Measurements from ENCODE around the gene DNAJA2. TPM values are rescaled to one million over a fixed set of nuclear protein-coding genes. Genes with fewer than 3 reads are reported as not detected.

The DNAJA2 gene
- total RNA-seq, 1 experiment from 2014 or later: 81.0 TPM

GRCh38 chr16:46986896-46987295, 13.4 kb upstream of the DNAJA2 start:
- Histone ChIP-seq H3K9me3 (ENCODE audit: low read length) (no peaks in the 10 kb centered on the region), H4K20me1 (ENCODE audit: insufficient read depth, low read depth, low read length) (no peaks in the 10 kb centered on the region), H3K79me2 (ENCODE audit: low read length) (no peaks in the 10 kb centered on the region), H3K27ac (ENCODE audit: low read length) (no peak overlapping the region), H3K27me3 (ENCODE audit: low read length) (no peaks in the 10 kb centered on the region), H3K9me2 (replicated peaks; ENCODE audit: insufficient read depth, low read length) (no peaks in the 10 kb centered on the region), H3K4me1 (ENCODE audit: low read length) (no peaks in the 10 kb centered on the region), H3K4me3 (ENCODE audit: low read length) (no peak overlapping the region), H3K9ac (ENCODE audit: low read length) (no peak overlapping the region), H3K4me2 (ENCODE audit: low read depth, low read length, poor library complexity, severe bottlenecking) (no peak overlapping the region), H2AFZ (ENCODE audit: low read length) (no peak overlapping the region), H3K36me3 (ENCODE audit: insufficient read depth, low read length) (no peaks in the 10 kb centered on the region)
- no peak for DNase-seq

GRCh38 chr16:46986438-46986837, 13.0 kb upstream of the DNAJA2 start:
- Histone ChIP-seq H3K9me3 (ENCODE audit: low read length) (no peaks in the 10 kb centered on the region), H3K27ac (ENCODE audit: low read length) (no peak overlapping the region), H3K9me2 (replicated peaks; ENCODE audit: insufficient read depth, low read length) (no peaks in the 10 kb centered on the region), H3K79me2 (ENCODE audit: low read length) (no peaks in the 10 kb centered on the region), H3K27me3 (ENCODE audit: low read length) (no peaks in the 10 kb centered on the region), H3K36me3 (ENCODE audit: insufficient read depth, low read length) (no peaks in the 10 kb centered on the region), H4K20me1 (ENCODE audit: insufficient read depth, low read depth, low read length) (no peaks in the 10 kb centered on the region), H3K4me3 (ENCODE audit: low read length) (no peak overlapping the region), H3K4me1 (ENCODE audit: low read length) (no peaks in the 10 kb centered on the region), H2AFZ (ENCODE audit: low read length) (no peak overlapping the region), H3K9ac (ENCODE audit: low read length) (no peak overlapping the region), H3K4me2 (ENCODE audit: low read depth, low read length, poor library complexity, severe bottlenecking) (no peak overlapping the region)
- no peak for DNase-seq

- Histone ChIP-seq H4K20me1 (ENCODE audit: insufficient read depth, low read depth, low read length) (no peaks in the 10 kb centered on the region), H3K4me2 (ENCODE audit: low read depth, low read length, poor library complexity, severe bottlenecking) (no peak overlapping the region), H3K4me1 (ENCODE audit: low read length) (no peaks in the 10 kb centered on the region), H3K36me3 (ENCODE audit: insufficient read depth, low read length) (no peaks in the 10 kb centered on the region), H3K9me2 (replicated peaks; ENCODE audit: insufficient read depth, low read length) (no peaks in the 10 kb centered on the region), H3K27ac (ENCODE audit: low read length) (no peak overlapping the region), H2AFZ (ENCODE audit: low read length) (no peak overlapping the region), H3K9me3 (ENCODE audit: low read length) (no peaks in the 10 kb centered on the region), H3K9ac (ENCODE audit: low read length) (no peak overlapping the region), H3K4me3 (ENCODE audit: low read length) (no peak overlapping the region), H3K79me2 (ENCODE audit: low read length) (no peaks in the 10 kb centered on the region), H3K27me3 (ENCODE audit: low read length) (no peaks in the 10 kb centered on the region)
- DNase-seq: no peak
These were observed 8.9 kb upstream of the DNAJA2 start for GRCh38 chr16:46982335-46982734.

- H3K27me3 ChIP-seq (ENCODE audit: low read length): no peaks in the 10 kb centered on the region
- no peak overlapping the region for H2AFZ ChIP-seq (ENCODE audit: low read length)
- no peak overlapping the region for H3K4me2 ChIP-seq (ENCODE audit: low read depth, low read length, poor library complexity, severe bottlenecking)
- no peaks in the 10 kb centered on the region for H3K9me3 ChIP-seq (ENCODE audit: low read length)
- peaks cover 7% of the 10 kb centered on the region for H3K4me1 ChIP-seq (ENCODE audit: low read length)
- DNase-seq: no peak
- H3K79me2 ChIP-seq (ENCODE audit: low read length): no peaks in the 10 kb centered on the region
- H3K4me3 ChIP-seq (ENCODE audit: low read length): no peak overlapping the region
- H4K20me1 ChIP-seq (ENCODE audit: insufficient read depth, low read depth, low read length): no peaks in the 10 kb centered on the region
- no peak overlapping the region for H3K27ac ChIP-seq (ENCODE audit: low read length)
- H3K36me3 ChIP-seq (ENCODE audit: insufficient read depth, low read length): no peaks in the 10 kb centered on the region
- H3K9ac ChIP-seq (ENCODE audit: low read length): no peak overlapping the region
- no peaks in the 10 kb centered on the region for H3K9me2 ChIP-seq (replicated peaks; ENCODE audit: insufficient read depth, low read length)
These were observed 7.5 kb upstream of the DNAJA2 start for GRCh38 chr16:46980926-46981325.

- no peak for DNase-seq
- no peak overlapping the region for H3K27ac ChIP-seq (ENCODE audit: low read length)
- H3K79me2 ChIP-seq (ENCODE audit: low read length): peaks cover 26% of the 10 kb centered on the region
- H3K9me3 ChIP-seq (ENCODE audit: low read length): no peaks in the 10 kb centered on the region
- H4K20me1 ChIP-seq (ENCODE audit: insufficient read depth, low read depth, low read length): peaks cover 14% of the 10 kb centered on the region
- no peak overlapping the region for H2AFZ ChIP-seq (ENCODE audit: low read length)
- no peaks in the 10 kb centered on the region for H3K9me2 ChIP-seq (replicated peaks; ENCODE audit: insufficient read depth, low read length)
- no peaks in the 10 kb centered on the region for H3K27me3 ChIP-seq (ENCODE audit: low read length)
- no peaks in the 10 kb centered on the region; the same call in 1 of the 2 replicates for H3K36me3 ChIP-seq (ENCODE audit: insufficient read depth, low read length)
- H3K4me3 ChIP-seq (ENCODE audit: low read length): no peak overlapping the region
- H3K4me1 ChIP-seq (ENCODE audit: low read length): peaks cover 29% of the 10 kb centered on the region
- H3K9ac ChIP-seq (ENCODE audit: low read length): no peak overlapping the region
- peak overlapping the region; percentile 1 for H3K4me2 ChIP-seq (ENCODE audit: low read depth, low read length, poor library complexity, severe bottlenecking)
These were observed 3.1 kb upstream of the DNAJA2 start for GRCh38 chr16:46976550-46976949.

- H3K4me2 ChIP-seq (ENCODE audit: low read depth, low read length, poor library complexity, severe bottlenecking): peak overlapping the region; percentile 1
- H3K9me2 ChIP-seq (replicated peaks; ENCODE audit: insufficient read depth, low read length): no peaks in the 10 kb centered on the region
- no peak overlapping the region for H3K27ac ChIP-seq (ENCODE audit: low read length)
- H4K20me1 ChIP-seq (ENCODE audit: insufficient read depth, low read depth, low read length): peaks cover 18% of the 10 kb centered on the region
- no peak overlapping the region for H3K4me3 ChIP-seq (ENCODE audit: low read length)
- peaks cover 32% of the 10 kb centered on the region for H3K79me2 ChIP-seq (ENCODE audit: low read length)
- no peaks in the 10 kb centered on the region for H3K27me3 ChIP-seq (ENCODE audit: low read length)
- H3K4me1 ChIP-seq (ENCODE audit: low read length): peaks cover 34% of the 10 kb centered on the region
- H2AFZ ChIP-seq (ENCODE audit: low read length): no peak overlapping the region
- H3K9ac ChIP-seq (ENCODE audit: low read length): no peak overlapping the region
- no peak for DNase-seq
- H3K36me3 ChIP-seq (ENCODE audit: insufficient read depth, low read length): peaks cover 4% of the 10 kb centered on the region; the same call in 1 of the 2 replicates
- H3K9me3 ChIP-seq (ENCODE audit: low read length): no peaks in the 10 kb centered on the region
These were observed 2.5 kb upstream of the DNAJA2 start for GRCh38 chr16:46975908-46976470.

GRCh38 chr16:46975165-46975564, 1.7 kb upstream of the DNAJA2 start:
- peaks cover 38% of the 10 kb centered on the region for H3K79me2 ChIP-seq (ENCODE audit: low read length)
- H3K9me3 ChIP-seq (ENCODE audit: low read length): no peaks in the 10 kb centered on the region
- H4K20me1 ChIP-seq (ENCODE audit: insufficient read depth, low read depth, low read length): peaks cover 19% of the 10 kb centered on the region
- no peak overlapping the region for H3K27ac ChIP-seq (ENCODE audit: low read length)
- DNase-seq: no peak
- H3K4me3 ChIP-seq (ENCODE audit: low read length): no peak overlapping the region
- H3K27me3 ChIP-seq (ENCODE audit: low read length): no peaks in the 10 kb centered on the region
- no peak overlapping the region for H3K9ac ChIP-seq (ENCODE audit: low read length)
- peaks cover 7% of the 10 kb centered on the region; the same call in 1 of the 2 replicates for H3K36me3 ChIP-seq (ENCODE audit: insufficient read depth, low read length)
- no peak overlapping the region for H3K4me2 ChIP-seq (ENCODE audit: low read depth, low read length, poor library complexity, severe bottlenecking)
- H3K4me1 ChIP-seq (ENCODE audit: low read length): peaks cover 39% of the 10 kb centered on the region
- no peak overlapping the region for H2AFZ ChIP-seq (ENCODE audit: low read length)
- H3K9me2 ChIP-seq (replicated peaks; ENCODE audit: insufficient read depth, low read length): no peaks in the 10 kb centered on the region

GRCh38 chr16:46974352-46974751, 878 bp upstream of the DNAJA2 start:
- H4K20me1 ChIP-seq (ENCODE audit: insufficient read depth, low read depth, low read length): peaks cover 21% of the 10 kb centered on the region
- DNase-seq: peak; percentile 78
- H3K36me3 ChIP-seq (ENCODE audit: insufficient read depth, low read length): peaks cover 15% of the 10 kb centered on the region
- peaks cover 46% of the 10 kb centered on the region for H3K79me2 ChIP-seq (ENCODE audit: low read length)
- peak overlapping the region; percentile 97 for H3K4me3 ChIP-seq (ENCODE audit: low read length)
- H3K9me3 ChIP-seq (ENCODE audit: low read length): no peaks in the 10 kb centered on the region
- peak overlapping the region; percentile 91 for H3K4me2 ChIP-seq (ENCODE audit: low read depth, low read length, poor library complexity, severe bottlenecking)
- H3K9me2 ChIP-seq (replicated peaks; ENCODE audit: insufficient read depth, low read length): no peaks in the 10 kb centered on the region
- peak overlapping the region; percentile 95 for H3K9ac ChIP-seq (ENCODE audit: low read length)
- peak overlapping the region; percentile 81; the same call in 1 of the 2 replicates for H2AFZ ChIP-seq (ENCODE audit: low read length)
- no peaks in the 10 kb centered on the region for H3K27me3 ChIP-seq (ENCODE audit: low read length)
- H3K4me1 ChIP-seq (ENCODE audit: low read length): peaks cover 44% of the 10 kb centered on the region
- peak overlapping the region; percentile 87 for H3K27ac ChIP-seq (ENCODE audit: low read length)
